Breast epithelium (tissue), 3 donors: Measurements from ENCODE around the gene GRK5.

ENCODE experiments used
- POLR2A ChIP-seq: fragments of 450-650 bp; IDR thresholded peaks from one replicate; pipeline ENCODE4 v1.6.1; 2016; ENCODE audit warnings: antibody characterized with exemption, mild to moderate bottlenecking, moderate library complexity
- POLR2AphosphoS5 ChIP-seq, 3 donors: sonication (generic); formaldehyde crosslinking; IDR thresholded peaks; one replicate each; pipeline ENCODE4 v1.6.1; 2017; ENCODE audit warnings: antibody characterized with exemption in 3 of 3
- TF ChIP-seq, protein P1 (sequence below), 3 donors: fragments of 450-650 bp; IDR thresholded peaks; one replicate each; pipeline ENCODE4 v1.5.1; 2016 to 2017; ENCODE audit warnings: antibody characterized with exemption in 3 of 3, mild to moderate bottlenecking in 3 of 3, moderate library complexity in 3 of 3

GRCh38 chr10:119286516-119286915 lies 79.1 kb downstream of the GRK5 start:
- TF ChIP-seq POLR2AphosphoS5 (IDR thresholded peaks at IDR 0.05) (no peak), POLR2A (no peak)
- TF ChIP-seq, protein P1, sequence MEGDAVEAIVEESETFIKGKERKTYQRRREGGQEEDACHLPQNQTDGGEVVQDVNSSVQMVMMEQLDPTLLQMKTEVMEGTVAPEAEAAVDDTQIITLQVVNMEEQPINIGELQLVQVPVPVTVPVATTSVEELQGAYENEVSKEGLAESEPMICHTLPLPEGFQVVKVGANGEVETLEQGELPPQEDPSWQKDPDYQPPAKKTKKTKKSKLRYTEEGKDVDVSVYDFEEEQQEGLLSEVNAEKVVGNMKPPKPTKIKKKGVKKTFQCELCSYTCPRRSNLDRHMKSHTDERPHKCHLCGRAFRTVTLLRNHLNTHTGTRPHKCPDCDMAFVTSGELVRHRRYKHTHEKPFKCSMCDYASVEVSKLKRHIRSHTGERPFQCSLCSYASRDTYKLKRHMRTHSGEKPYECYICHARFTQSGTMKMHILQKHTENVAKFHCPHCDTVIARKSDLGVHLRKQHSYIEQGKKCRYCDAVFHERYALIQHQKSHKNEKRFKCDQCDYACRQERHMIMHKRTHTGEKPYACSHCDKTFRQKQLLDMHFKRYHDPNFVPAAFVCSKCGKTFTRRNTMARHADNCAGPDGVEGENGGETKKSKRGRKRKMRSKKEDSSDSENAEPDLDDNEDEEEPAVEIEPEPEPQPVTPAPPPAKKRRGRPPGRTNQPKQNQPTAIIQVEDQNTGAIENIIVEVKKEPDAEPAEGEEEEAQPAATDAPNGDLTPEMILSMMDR (IDR thresholded peaks at IDR 0.05) = no peak
